Subcutaneous abdominal adipose tissue (tissue), 5 donors: ENCODE results near the gene PDZD7.
A peak's percentile ranks its signal among the peaks of the same experiment; 100 is the strongest.

ENCODE experiments used
- H3K27ac ChIP-seq: one replicate; pipeline ENCODE4 v1.7.0; 2013; ENCODE audit warnings: low read depth, mild to moderate bottlenecking, inconsistent platforms, low read length, moderate library complexity
- H3K27me3 ChIP-seq, 5 donors: one replicate each; pipeline ENCODE4 v1.7.0; 2013; ENCODE audit warnings: low read length in 5 of 5, inconsistent platforms in 1 of 5; ENCODE audit not compliant: control insufficient read depth in 5 of 5, insufficient read depth in 4 of 5
- H3K36me3 ChIP-seq, 5 donors: one replicate each; pipeline ENCODE4 v1.7.0; 2013; ENCODE audit warnings: low read length in 5 of 5; ENCODE audit not compliant: control insufficient read depth in 5 of 5, insufficient read depth in 5 of 5
- H3K4me1 ChIP-seq, 5 donors: one replicate each; pipeline ENCODE4 v1.7.0; 2013; ENCODE audit warnings: low read length in 5 of 5, mild to moderate bottlenecking in 3 of 5, moderate library complexity in 1 of 5; ENCODE audit not compliant: control insufficient read depth in 5 of 5, insufficient read depth in 5 of 5
- H3K4me3 ChIP-seq, 5 donors: one replicate each; pipeline ENCODE4 v1.7.0; 2013; ENCODE audit warnings: low read length in 5 of 5, low read depth in 1 of 5
- H3K9ac ChIP-seq, 5 donors: one replicate each; pipeline ENCODE4 v1.7.0; 2013; ENCODE audit warnings: low read length in 5 of 5, mild to moderate bottlenecking in 4 of 5, moderate library complexity in 3 of 5
- H3K9me3 ChIP-seq, 5 donors: one replicate each; pipeline ENCODE4 v1.7.0; 2013; ENCODE audit warnings: low read length in 5 of 5; ENCODE audit not compliant: control insufficient read depth in 5 of 5
- donor health status: healthy.
- donor health status: healthy.
- donor health status: healthy.
- donor health status: healthy.
- donor health status: healthy.

Gene PDZD7

GRCh38 chr10:101067356-101068083 lies 36.6 kb upstream of the PDZD7 start:
- H3K27me3 ChIP-seq: peaks cover 15 to 33% (median 29%) of the 10 kb centered on the region in 5 donors
- H3K36me3 ChIP-seq: no peaks in the 10 kb centered on the region
- H3K4me1 ChIP-seq: peaks cover 5 to 55% (median 48%) of the 10 kb centered on the region in 5 donors
- H3K27ac ChIP-seq: no peak overlapping the region
- H3K4me3 ChIP-seq: peak overlapping the region in 4 of 5 donors; percentile 59 to 73 (median 62)
- H3K9ac ChIP-seq: peak overlapping the region in 4 of 5 donors; percentile 4 to 73 (median 34)
- no peaks in the 10 kb centered on the region for H3K9me3 ChIP-seq

DNA sequence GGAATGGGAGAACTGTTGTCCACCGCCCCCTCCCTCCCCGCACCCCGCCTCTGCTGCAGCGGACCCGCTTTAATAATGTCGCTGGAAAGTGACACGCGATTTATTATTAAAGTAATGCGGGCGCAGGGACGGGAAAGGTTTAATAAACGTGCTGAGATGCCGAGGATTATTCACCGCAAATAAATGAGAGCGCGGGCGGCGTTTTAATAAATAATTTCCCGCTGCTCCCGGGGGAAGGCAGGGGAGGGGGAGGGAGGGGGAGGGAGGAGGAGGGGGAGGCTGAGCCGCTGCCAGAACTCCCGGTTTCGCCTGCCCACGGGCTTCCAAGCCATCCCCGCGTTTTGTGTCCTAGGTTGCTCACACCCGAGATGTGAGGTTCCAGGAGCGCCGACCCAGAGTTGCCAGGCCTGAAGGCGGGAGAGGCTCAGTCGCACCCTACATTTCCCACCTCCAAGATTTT lies 36.0 kb upstream of the PDZD7 start:
- H3K4me3 ChIP-seq: peak overlapping the region; percentile 44 to 73 (median 61)
- H3K36me3 ChIP-seq: no peaks in the 10 kb centered on the region
- peaks cover 9 to 61% (median 54%) of the 10 kb centered on the region in 5 donors for H3K4me1 ChIP-seq
- H3K27ac ChIP-seq: no peak overlapping the region
- peaks cover 10 to 28% (median 25%) of the 10 kb centered on the region in 5 donors for H3K27me3 ChIP-seq
- H3K9ac ChIP-seq: peak overlapping the region in 4 of 5 donors; percentile 4 to 73 (median 40)
- no peaks in the 10 kb centered on the region for H3K9me3 ChIP-seq

DNA sequence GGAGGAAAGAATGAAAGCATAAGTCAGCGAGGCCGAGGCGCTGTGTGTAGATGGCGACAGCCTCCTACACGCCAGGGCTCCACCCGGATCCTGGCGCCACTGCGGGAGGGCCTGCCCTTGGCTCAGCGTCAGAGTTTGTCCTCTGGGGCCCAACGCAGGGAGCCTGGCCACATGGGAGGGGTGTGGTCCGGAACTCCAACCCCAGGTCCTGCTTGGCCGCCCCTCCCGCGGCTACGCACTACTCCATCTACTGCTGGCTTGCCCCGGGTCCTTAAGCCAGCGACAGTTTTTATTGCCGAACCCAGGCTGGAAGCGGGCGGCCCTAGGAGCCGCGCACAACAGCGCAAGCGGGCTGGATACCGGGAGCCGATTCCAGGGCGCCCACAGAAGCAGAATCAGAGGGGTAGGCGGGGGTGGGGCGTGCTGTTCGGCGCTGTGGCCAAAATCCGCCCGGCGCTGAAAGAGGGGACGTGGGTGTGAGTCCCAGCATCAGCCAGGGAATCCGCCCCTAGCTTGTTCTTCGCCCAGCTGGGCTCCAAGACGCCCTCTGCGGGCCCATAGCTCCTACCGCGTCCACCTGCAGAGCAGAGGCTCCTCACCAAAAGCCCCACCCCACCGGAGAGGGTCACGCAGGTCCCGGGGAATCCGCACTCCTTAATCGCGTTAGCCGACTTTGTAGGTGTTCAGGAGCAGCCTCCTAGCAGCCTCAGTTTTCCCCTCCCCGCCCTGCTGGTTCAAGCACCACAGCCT lies 35.4 kb upstream of the PDZD7 start:
- H3K27ac ChIP-seq: no peak overlapping the region

DNA sequence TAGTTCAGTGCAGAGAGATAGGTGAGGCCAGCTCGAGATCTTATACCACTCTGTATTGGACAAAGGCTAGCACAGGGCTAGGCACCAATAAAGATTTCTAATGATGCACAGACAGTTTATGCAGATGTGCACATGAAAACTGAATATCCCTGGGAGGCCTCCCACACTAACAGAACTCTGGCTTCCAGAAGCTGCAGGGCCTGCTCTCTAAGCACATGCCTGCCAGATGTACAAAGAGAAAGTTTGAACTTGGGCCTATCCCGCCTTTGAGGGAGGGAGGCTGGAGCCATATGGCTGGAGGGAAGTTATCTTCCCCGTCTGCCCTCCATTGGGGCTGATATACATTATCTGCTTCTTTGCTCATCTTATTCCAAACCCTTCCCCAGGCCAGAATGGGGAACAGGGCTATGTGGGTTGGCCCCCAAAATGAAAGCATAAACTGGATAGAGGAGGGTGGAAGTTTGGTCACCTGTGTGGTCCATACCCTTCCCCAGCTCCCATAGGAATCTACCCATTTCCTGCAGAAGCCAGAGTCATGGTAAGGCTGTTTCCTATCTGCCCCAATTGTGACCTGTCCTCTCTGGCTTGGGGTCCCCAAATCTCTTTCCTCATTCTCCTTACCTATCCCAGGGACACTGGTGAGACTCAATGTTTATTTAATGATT lies 34.7 kb upstream of the PDZD7 start:
- peak overlapping the region in 3 of 5 donors; percentile 24 to 53 (median 51) for H3K9ac ChIP-seq
- H3K9me3 ChIP-seq: no peaks in the 10 kb centered on the region
- H3K36me3 ChIP-seq: no peaks in the 10 kb centered on the region
- H3K27me3 ChIP-seq: peaks cover 3 to 24% (median 20%) of the 10 kb centered on the region in 5 donors
- H3K27ac ChIP-seq: no peak overlapping the region
- H3K4me3 ChIP-seq: peak overlapping the region in 4 of 5 donors; percentile 55 to 62 (median 60)
- H3K4me1 ChIP-seq: peaks cover 9 to 67% (median 63%) of the 10 kb centered on the region in 5 donors

More for the DNA sequence above, 35.4 kb upstream of the PDZD7 start:
- Histone ChIP-seq H3K9me3 (no peaks in the 10 kb centered on the region), H3K36me3 (no peaks in the 10 kb centered on the region), H3K27me3 (peaks cover 4 to 24% (median 20%) of the 10 kb centered on the region in 5 donors), H3K4me3 (peak overlapping the region; percentile 44 to 62 (median 60)), H3K4me1 (peaks cover 9 to 67% (median 58%) of the 10 kb centered on the region in 5 donors), H3K9ac (peak overlapping the region in 4 of 5 donors; percentile 24 to 66 (median 52))

- H3K4me3 ChIP-seq: no peak overlapping the region
- H3K27me3 ChIP-seq: peaks cover 3 to 24% (median 19%) of the 10 kb centered on the region in 5 donors
- peak overlapping the region in 1 of 5 donors; percentile 3 for H3K9ac ChIP-seq
- no peaks in the 10 kb centered on the region for H3K36me3 ChIP-seq
- peaks cover 9 to 74% (median 70%) of the 10 kb centered on the region in 5 donors for H3K4me1 ChIP-seq
- H3K27ac ChIP-seq: no peak overlapping the region
- no peaks in the 10 kb centered on the region for H3K9me3 ChIP-seq
Measured at GRCh38 chr10:101064415-101065030, 33.6 kb upstream of the PDZD7 start.

- Histone ChIP-seq H3K4me3 (peak overlapping the region in 3 of 5 donors; percentile 19 to 44 (median 22)), H3K9ac (no peak overlapping the region), H3K9me3 (no peaks in the 10 kb centered on the region), H3K27me3 (peaks cover 3 to 24% (median 19%) of the 10 kb centered on the region in 5 donors), H3K27ac (no peak overlapping the region), H3K4me1 (peaks cover 9 to 74% (median 70%) of the 10 kb centered on the region in 5 donors), H3K36me3 (no peaks in the 10 kb centered on the region)
Measured at GRCh38 chr10:101063548-101064414, 32.9 kb upstream of the PDZD7 start.

- no peak overlapping the region for H3K27ac ChIP-seq
- H3K36me3 ChIP-seq: no peaks in the 10 kb centered on the region
- no peaks in the 10 kb centered on the region for H3K9me3 ChIP-seq
- peak overlapping the region in 4 of 5 donors; percentile 79 to 94 (median 92) for H3K4me3 ChIP-seq
- peaks cover 9 to 74% (median 70%) of the 10 kb centered on the region in 5 donors for H3K4me1 ChIP-seq
- H3K9ac ChIP-seq: peak overlapping the region in 1 of 5 donors; percentile 51
- H3K27me3 ChIP-seq: peaks cover 3 to 24% (median 19%) of the 10 kb centered on the region in 5 donors
Measured at GRCh38 chr10:101063050-101063525, 32.2 kb upstream of the PDZD7 start.

- Histone ChIP-seq H3K27me3 (peaks cover 3 to 21% (median 19%) of the 10 kb centered on the region in 5 donors), H3K27ac (peak overlapping the region; percentile 88), H3K4me3 (peak overlapping the region; percentile 44 to 94 (median 92)), H3K9ac (peak overlapping the region in 3 of 5 donors; percentile 32 to 99 (median 51)), H3K4me1 (peaks cover 9 to 70% (median 66%) of the 10 kb centered on the region in 5 donors), H3K36me3 (no peaks in the 10 kb centered on the region), H3K9me3 (no peaks in the 10 kb centered on the region)
Measured at GRCh38 chr10:101062232-101063049, 31.5 kb upstream of the PDZD7 start.
